ENCODE results near the gene GSC2.

GRCh38 chr22:19121631-19122142, 28.4 kb downstream of the GSC2 start:
- TF ChIP-seq, protein P1, sequence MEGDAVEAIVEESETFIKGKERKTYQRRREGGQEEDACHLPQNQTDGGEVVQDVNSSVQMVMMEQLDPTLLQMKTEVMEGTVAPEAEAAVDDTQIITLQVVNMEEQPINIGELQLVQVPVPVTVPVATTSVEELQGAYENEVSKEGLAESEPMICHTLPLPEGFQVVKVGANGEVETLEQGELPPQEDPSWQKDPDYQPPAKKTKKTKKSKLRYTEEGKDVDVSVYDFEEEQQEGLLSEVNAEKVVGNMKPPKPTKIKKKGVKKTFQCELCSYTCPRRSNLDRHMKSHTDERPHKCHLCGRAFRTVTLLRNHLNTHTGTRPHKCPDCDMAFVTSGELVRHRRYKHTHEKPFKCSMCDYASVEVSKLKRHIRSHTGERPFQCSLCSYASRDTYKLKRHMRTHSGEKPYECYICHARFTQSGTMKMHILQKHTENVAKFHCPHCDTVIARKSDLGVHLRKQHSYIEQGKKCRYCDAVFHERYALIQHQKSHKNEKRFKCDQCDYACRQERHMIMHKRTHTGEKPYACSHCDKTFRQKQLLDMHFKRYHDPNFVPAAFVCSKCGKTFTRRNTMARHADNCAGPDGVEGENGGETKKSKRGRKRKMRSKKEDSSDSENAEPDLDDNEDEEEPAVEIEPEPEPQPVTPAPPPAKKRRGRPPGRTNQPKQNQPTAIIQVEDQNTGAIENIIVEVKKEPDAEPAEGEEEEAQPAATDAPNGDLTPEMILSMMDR (conservative IDR thresholded peaks at IDR 0.05; ENCODE audit: low read length): no peak
- TF ChIP-seq EZH2phosphoT487 (IDR thresholded peaks at IDR 0.05; ENCODE audit: borderline replicate concordance): no peak
